Measurements from ENCODE around the gene LIN7C.
"Not testable (repeated sequence)": the region's sequence is repeated elsewhere in the genome, so short reads cannot be mapped to it uniquely, and the experiment has no call there.

The LIN7C gene

GRCh38 chr11:27468995-27469695 is 37.4 kb downstream of the LIN7C start:
- DNase-seq = peak; percentile 43

- peak; percentile 64 for DNase-seq
Observed at GRCh38 chr11:27468209-27468994, 38.2 kb downstream of the LIN7C start.

DNA sequence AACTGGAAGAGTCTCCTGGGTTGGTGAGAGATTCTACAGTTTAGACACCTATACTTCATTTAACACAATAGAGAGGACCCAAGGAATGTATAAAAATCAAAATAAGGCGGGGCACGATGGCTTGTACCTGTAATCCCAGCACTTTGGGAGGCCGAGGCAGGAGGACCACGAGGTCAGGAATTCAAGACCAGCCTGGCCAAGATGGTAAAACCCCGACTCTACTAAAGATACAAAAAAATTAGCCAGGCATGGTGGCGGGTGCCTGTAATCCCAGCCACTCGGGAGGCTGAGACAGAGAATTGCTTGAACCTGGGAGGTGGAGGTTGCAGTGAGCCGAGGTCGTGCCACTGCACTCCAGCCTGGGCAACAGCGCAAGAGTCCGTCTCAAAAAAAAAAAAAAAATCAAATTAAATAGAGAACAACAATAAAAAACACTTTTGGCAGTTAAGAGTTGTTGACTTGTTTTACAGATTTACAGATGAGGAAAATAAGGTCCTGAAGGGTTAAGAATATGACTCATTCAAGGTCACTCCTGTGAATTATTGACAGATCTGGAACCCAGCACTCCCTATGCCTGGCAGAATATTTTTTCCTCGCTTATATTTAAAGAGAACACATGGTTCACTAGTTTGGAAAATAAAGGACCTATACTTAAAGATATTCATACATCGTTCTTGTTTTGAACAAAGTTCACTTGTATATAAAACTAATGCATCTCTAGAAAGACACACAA is 39.2 kb downstream of the LIN7C start:
- DNase-seq = no peak

DNA sequence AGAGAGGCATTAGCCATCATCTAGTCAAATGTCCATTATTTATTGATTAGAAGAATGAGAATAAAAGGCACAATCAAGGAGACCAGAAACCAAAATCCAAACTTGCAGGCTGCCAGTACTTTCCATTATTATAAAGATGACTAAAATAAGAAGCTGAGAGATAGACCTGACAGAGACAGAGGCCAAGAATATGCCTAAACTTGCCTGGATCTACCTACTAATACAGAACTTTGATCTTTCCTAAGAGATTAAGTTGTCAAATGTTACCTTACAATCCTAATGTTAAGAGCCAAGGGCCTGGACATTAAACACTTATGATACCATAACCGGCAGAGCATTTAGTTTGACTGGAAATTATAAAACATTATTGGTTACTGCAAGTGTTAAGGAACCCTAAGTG is 40.2 kb downstream of the LIN7C start:
- DNase-seq = no peak

- no peak for DNase-seq
Observed at GRCh38 chr11:27465629-27466028, 40.9 kb downstream of the LIN7C start.

DNA sequence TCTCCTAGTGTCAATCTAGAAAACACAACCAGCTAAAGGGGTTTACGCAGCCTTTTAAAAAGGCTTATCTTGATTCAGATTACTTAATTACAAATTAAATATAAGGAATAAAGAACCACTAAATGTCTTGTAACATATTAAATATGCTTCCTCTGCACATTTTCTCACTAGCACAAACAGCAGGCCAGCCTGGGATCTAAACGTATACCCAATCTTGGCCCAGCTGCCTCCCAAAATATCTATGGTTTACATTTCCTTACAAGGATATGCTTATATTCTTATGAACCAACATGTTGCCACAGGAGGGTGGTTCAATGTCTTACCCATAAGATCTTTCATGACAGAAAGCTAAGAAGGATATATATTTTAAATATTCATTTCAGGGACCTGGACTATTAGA is 41.7 kb downstream of the LIN7C start:
- DNase-seq = no peak

GRCh38 chr11:27464289-27464696 is 42.3 kb downstream of the LIN7C start:
- no peak for DNase-seq

DNA sequence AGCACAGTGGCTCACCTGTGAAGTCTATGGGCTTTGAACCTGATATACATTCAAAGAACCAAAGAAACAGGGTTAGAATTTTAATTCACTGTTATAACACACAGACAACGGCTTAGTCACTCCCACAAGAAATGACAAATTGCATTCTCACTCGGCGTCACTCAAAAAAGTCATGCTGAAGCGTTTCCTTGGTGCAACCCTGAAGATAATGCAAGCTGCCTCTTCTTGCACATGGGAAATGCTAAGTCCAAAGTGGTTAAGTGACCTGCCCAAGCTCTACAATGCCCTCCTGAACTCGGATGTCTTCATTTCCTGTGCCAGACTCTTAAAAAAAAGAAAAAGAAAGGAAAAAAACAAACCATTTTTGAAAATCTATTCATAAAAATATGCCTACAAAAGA is 44.0 kb downstream of the LIN7C start:
- peak; percentile 21 for DNase-seq

- no peak for DNase-seq
Observed at GRCh38 chr11:27460158-27460978, 46.2 kb downstream of the LIN7C start.

DNA sequence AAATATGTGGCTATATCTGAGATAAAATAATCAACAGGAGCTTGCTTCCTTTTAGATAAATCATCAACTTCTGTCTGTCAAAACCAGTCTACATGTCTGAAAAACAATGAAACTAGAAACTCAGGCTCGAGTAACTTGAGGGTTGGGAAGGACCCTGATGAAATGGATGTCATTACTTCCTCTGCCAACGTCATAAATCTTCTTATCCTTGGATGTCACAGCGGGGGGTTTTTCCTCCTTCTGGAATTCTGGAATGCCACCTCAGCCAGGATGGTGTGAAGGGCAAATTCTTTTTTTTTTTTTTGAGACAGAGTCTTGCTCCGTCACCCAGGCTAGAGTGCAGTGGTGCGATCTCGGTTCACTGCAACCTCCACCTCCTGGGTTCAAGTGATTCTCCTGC is 47.4 kb downstream of the LIN7C start:
- DNase-seq = no peak

DNA sequence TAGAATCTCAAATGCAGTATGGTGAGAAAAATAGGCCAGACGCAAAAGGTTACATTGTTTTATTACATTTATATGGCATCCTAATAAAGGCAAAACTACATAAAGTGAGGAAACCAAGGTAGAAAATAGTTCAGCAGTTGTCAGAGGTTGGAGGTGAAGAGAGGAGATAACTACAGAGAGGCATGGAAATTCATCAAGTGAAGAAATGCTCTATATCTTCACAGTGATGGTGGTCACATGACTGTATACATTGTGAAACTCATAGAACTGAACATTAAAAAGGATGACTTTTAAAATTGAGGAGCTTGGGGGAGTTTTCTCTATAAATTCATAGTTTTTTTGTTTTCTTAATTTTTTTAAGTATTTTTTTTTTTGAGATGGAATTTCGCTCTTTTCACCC is 48.4 kb downstream of the LIN7C start:
- DNase-seq = no peak

DNA sequence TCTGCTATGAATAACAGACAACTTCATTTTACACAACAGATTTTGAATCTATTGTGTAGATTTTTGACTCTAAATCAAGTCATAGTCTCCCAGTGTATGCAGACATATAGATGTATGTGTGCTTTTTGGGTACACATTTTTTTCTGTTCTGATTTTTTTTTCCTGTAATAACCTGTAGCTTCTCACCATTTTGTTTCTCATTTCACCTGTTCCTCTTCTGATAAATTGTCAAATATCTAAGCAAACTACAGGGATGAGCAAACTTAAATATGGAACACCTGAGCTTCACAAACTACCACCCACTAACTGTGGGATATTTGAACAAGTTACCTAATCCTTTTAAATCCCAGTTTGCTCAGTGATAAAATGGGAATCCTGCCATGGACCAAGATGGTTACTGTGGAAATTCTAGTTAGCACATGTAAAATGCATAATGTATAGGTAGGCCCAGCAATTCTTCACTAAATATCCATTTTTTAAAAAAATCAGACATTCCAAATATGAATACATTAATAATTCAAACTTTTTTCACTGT is 49.7 kb downstream of the LIN7C start:
- no peak for DNase-seq

DNA sequence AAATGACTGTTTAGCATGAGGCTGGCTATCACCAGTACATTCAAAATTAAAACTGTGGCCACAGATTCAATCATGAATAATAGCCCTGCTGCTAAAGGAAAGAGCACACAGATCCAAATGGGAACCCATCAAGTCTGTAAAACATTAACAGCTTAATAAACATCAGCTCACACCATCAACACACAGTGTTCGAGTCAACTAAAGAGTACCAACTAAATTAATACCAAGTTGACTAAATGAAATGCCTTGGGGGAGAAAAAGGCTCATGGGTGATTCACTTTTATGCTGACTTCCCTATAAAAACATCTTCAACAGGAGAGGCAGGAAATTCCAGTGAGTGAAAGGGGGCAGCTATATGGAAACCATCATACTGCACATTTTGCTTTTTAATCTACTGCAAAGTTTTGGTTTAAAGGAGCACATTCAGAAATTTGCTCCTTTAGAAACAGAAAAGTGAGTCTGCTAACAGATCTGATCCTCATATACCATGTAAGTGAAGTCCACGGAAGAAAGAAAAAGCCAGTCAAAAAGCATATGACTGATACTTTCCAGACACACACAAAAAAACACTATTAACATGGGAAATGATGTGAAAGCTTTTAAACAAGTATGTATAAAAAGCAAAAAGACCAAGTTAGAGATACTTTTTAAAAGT is 50.3 kb downstream of the LIN7C start:
- no peak for DNase-seq

DNA sequence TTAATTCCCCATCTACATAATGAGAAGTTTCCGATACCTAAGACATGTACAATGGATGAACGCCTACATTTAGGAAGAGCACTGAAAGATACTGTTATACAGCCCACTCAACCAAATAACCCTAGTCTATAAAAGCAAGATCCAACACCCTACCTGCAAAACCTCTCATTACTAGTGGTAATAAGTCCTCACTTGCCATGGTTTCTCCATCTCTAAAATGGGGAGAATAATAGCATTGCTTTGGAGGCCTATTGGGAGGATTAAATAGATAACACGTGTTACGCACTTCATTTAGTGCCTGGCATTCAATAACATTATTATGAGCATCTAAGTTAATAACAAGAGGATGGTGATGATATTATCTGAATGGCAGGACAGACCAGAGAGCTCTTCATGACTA is 50.9 kb downstream of the LIN7C start:
- DNase-seq = no peak

DNA sequence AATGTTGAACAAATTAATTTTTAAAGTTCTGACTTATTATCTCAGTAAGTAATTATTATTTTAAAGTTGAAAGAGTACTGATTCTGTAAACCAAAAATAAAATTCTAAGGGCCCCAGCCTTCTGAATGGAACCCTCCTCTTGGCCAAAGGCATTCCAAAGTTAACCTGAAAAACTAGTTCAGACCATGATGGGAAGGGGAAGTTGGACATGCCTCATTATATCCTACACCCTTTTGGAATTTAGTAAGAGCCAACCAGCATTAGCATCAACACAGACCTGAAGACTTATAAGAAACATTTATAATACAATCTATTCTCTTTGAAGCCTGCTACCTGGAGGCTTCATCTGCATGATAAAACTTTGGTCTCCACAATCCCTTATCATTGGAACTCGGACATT is 52.9 kb downstream of the LIN7C start:
- DNase-seq = no peak

- no peak for DNase-seq
Observed at GRCh38 chr11:27452147-27452546, 54.4 kb downstream of the LIN7C start.

DNA sequence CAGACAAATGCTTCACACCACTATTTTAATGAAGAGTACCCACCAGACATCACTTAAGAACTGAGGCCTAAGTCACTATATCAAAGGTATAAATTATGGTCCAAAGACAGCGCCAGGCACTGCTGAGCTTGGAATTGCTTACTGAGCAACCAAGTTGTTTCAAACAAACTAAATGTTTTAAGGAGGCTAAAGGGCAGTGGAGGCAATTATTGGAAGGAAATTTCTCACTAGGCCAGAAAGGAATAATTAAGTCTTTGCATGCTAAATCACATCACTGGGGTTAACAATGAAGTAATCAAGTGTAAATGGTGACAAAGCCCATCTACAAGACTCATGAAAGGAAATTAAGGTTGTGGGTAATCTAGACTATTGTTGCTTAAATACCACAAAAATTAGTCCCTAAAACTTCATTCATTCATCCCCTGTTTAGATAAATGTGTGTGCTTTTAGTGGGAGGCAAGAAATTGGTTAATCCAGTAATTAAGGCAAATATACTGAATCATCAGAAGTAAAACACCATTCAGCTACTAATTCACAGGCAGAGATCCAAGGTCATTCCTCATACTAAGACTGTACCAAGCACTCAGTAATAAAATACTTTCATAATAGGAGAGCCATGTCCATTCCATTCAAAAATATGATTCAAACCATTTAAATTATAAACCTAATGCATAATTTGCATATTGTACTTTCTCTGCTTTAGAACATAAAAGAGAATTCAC is 55.2 kb downstream of the LIN7C start:
- no peak for DNase-seq

DNA sequence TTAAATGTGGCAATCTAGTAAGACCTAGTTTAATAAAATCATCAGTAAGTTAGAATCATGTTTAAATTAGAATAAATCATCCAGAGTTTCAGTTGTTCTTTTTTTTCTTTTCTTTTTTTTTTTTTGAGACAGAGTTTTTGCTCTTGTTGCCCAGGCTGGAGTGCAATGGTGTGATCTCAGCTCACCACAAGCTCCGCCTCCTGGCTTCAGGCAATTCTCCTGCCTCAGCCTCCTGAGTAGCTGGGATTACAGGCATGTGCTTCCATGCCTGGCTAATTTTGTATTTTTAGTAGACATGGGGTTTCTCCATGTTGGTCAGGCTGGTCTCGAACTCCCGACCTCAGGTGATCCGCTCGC is 58.4 kb downstream of the LIN7C start:
- not testable (repeated sequence) for DNase-seq

DNA sequence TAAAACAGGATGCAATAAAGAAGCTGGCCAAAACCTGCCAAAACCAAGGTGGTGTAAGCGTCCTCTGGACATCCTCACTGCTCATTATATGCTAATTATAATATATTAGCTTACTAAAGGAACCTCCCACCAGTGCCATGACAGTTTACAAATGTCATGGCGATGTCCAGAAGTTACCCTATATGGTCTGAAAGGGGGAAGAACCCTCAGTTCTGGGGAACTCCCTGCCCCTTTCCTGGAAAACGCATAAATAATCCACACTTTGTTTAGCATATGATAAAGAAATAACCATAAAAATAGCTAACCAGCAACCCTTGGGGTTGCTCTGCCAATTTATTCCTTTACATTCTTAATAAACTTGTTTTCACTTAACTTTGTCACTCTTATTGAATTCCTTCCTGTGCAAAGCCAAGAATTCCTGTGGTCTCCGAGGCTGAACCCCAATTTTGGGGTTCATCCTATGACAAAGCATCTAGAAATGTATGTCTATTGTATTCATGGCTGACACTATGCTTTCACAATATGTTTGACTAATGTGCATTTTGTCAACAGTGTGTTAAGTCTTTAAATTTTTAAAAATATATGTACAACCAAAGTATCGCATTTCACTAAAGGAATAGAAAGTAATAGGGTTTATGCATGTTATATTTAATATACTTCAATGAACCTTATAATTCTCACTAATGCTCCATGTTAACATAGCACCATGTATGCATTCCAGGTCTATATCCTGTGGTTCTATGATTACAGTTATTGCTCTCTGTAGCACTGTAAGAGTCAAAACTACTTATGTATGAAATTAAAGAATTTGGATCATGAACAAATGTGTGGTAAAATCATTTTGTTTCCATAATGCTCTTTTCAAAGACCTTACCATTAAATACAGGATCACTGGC is 59.0 kb downstream of the LIN7C start:
- no peak for DNase-seq

GRCh38 chr11:27445625-27446024 is 60.9 kb downstream of the LIN7C start:
- DNase-seq = no peak
